GM10266 (cell line): ENCODE data around the gene ZNF513.
A peak's percentile ranks its signal among the peaks of the same experiment; 100 is the strongest.

Experiments
- DNase-seq: peaks from one replicate; pipeline ENCODE4 v3.0.0; 2012; ENCODE audit errors: extremely low spot score
- TF ChIP-seq, protein P1 (sequence below): IDR thresholded peaks from 2 replicates; pipeline ENCODE4 v1.5.1; 2012; ENCODE audit warnings: mild to moderate bottlenecking, low read depth; ENCODE audit not compliant: control insufficient read depth, insufficient read depth; ENCODE audit errors: missing control alignments

Gene ZNF513

DNA sequence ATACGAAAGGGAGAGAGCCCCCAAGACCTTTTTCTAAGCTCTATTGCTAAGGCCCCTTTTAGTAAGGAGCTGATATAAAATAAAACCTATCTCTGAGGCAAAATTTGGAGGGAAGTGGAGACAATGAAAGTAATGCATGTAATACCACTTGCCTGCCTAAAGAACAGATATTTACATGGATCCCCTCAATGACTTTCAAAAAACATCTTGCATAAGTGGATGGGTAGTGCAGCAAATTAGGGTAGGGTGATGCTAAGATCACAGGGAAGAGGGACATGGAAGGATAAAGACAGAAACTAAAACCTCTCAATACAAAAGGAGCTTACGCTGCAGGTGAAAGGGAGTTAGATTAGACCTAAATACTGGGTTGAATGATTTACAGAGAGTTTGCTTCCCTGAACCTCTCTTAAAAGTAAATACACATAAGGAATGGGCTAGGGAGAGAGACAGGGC, 1.1 kb downstream of the ZNF513 start:
- TF ChIP-seq, protein P1, sequence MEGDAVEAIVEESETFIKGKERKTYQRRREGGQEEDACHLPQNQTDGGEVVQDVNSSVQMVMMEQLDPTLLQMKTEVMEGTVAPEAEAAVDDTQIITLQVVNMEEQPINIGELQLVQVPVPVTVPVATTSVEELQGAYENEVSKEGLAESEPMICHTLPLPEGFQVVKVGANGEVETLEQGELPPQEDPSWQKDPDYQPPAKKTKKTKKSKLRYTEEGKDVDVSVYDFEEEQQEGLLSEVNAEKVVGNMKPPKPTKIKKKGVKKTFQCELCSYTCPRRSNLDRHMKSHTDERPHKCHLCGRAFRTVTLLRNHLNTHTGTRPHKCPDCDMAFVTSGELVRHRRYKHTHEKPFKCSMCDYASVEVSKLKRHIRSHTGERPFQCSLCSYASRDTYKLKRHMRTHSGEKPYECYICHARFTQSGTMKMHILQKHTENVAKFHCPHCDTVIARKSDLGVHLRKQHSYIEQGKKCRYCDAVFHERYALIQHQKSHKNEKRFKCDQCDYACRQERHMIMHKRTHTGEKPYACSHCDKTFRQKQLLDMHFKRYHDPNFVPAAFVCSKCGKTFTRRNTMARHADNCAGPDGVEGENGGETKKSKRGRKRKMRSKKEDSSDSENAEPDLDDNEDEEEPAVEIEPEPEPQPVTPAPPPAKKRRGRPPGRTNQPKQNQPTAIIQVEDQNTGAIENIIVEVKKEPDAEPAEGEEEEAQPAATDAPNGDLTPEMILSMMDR = no peak
- no peak for DNase-seq

GRCh38 chr2:27378809-27379290, 1.7 kb downstream of the ZNF513 start:
- TF ChIP-seq, protein P1 = no peak
- no peak for DNase-seq

GRCh38 chr2:27378096-27378808, 2.3 kb downstream of the ZNF513 start:
- TF ChIP-seq, protein P1 = peak; percentile 33
- DNase-seq = no peak

DNA sequence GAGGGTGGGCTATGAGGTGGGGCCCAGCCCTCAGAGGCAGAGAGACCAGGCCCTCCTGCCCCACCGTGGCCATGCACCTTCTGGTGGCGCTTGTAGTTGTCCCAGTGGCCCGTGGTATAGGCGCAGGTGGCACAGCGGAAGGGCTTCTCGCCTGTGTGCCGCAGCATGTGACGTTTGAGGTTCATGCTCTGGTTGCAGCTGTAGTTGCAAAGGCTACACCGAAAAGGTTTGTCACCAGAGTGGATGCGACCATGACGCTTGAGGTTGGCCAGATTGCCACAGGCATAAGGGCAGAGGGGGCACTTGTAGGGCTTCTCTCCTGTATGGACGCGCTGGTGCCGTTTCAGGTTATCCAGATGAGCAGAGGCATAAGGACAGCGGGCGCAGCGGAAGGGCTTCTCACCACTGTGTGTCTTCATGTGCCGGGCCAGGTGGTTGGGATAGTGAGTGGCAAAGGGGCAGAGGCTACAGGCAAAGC, 2.9 kb downstream of the ZNF513 start:
- TF ChIP-seq, protein P1 = no peak
- DNase-seq = no peak

DNA sequence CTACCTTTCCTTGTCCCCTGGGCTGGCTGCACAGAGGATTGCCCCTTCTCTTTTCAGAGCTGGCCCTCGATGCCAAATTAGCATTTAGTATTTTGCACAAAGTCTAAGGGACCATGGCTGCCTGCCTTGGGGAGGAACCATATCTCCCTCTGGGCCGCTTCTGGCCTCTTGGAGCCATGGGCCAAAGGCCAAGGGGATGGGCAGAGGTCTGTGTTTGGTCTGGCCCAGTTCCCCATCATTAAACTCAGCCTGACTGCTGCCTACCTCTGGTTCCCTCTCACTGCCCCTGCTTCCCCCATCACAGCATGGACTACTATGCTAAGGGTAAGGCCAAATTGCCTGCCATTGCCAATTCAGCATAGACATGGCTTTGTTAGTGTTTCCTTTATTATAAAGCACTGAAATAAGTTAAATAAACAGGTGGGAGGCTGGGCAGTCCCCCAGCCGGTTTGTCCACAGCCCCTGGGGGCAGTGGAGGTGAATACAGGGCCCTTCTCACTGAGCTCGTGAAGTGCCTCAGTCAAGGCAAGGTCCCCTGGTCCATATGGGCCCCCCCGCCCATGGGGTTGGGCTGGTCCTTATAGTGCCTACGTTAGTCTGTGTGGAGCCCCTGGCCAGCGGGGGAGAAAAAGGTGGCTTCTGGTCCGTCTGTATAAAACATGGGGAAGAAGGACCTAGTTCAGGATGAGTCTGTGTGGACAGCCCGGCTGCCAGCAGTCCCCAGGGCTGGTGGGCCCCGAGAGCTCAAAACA, 3.5 kb downstream of the ZNF513 start:
- TF ChIP-seq, protein P1 = no peak
- DNase-seq = no peak

DNA sequence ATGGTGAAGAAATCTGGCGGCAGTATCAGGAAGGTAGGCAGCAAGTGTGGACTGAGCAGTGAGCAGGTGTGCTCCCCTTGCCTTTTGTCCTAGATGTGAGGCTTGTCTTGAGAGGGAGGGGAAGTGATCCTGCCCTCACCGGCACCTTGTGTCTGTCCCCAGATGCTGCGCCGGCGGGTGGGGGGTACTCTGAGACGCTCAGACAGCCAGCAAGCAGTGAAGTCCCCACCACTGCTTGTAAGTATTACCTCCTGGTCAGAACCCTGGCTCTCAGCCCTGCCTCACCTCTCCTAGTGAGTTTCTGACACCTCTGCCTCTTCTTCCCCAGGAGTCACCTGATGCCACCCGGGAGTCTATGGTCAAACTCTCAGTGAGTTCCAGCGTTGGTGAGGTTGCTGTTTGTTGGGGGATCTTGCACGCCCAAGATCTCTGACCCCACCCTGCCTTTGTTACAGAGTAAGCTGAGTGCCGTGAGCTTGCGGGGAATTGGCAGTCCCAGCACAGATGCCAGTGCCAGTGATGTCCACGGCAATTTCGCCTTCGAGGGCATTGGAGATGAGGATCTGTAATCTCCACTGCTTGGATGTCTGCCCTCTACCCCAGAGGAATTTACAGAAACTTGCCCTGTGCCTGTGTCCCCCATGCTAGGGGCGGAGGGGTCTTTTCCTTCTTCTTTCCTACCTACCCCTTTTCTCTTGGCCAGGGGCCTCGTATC, 4.2 kb downstream of the ZNF513 start:
- no peak for DNase-seq
- TF ChIP-seq, protein P1 = no peak
